GM21381 (cell line): ENCODE measurements around the gene SLC9A7.
"Not testable (repeated sequence)": the region's sequence is repeated elsewhere in the genome, so short reads cannot be mapped to it uniquely, and the experiment has no call there.

Experiments used
- ATAC-seq: cut with Tn5 transposase; IDR thresholded peaks from one replicate; pipeline ENCODE4 v1.9.1; 2021; ENCODE audit warnings: mild to moderate bottlenecking, moderate library complexity; ENCODE audit not compliant: unreplicated experiment

SLC9A7 gene

GRCh38 chrX:46754586-46755061 lies 4.3 kb downstream of the SLC9A7 start:
- ATAC-seq = no peak

- ATAC-seq = no peak
Observed at GRCh38 chrX:46754036-46754435, 4.9 kb downstream of the SLC9A7 start.

DNA sequence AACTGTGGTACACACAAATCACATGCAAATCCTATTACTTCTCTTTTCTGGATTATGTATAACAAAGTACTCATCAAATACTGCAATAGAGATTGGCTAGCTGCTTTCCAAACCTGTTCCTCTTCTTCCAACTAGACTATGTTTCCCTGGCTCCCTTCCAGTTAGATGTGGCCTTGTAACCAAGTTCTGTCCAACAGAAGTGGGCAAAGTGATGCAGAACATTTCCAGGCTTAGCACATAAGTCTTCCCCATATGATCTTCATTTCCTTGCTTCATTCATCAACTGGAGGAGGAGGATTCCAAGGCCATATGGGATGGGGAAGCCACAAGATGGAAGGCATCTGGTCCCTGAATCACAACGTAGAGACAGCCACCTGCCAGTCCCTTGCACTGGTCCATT lies 8.0 kb downstream of the SLC9A7 start:
- no peak for ATAC-seq

GRCh38 chrX:46744009-46744408 lies 14.9 kb downstream of the SLC9A7 start:
- ATAC-seq = no peak

DNA sequence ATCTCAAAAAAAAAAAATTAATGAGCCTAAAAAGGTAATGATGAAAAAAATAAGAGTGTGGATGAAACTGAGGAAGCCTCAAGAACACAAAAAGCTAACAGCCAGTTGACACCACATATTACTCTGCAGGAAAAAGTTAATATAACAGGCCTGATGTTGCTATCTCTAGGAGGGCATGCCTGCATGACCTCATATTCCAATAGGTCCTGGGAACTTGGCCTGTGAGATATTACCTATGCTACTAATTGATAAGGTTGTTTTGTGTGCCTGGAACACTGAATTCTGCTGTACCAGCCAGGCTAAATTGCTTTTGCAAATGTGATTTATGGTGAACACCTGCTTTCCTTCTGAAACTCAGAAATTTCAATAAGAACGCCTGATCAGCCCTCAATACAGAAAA lies 15.9 kb downstream of the SLC9A7 start:
- ATAC-seq = no peak

DNA sequence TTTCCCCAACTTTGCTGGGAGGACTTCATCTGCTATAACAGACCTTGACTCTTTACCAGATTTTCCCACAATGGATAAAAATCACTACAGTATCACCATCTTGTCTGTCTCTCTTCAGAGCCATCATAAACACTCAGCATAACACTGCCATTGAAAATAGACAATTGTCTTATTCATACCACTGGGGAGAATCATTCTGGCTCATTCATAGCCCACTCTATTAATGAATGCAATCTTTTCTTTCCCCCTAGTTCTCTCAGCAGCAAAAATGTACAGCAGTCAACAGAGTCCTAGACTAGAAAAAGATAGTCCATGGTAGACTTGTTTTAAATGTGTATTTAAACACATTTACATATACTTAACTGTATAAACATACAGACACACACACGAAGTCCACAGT lies 19.2 kb downstream of the SLC9A7 start:
- no peak for ATAC-seq

- no peak for ATAC-seq
Observed at GRCh38 chrX:46737462-46737861, 21.5 kb downstream of the SLC9A7 start.

DNA sequence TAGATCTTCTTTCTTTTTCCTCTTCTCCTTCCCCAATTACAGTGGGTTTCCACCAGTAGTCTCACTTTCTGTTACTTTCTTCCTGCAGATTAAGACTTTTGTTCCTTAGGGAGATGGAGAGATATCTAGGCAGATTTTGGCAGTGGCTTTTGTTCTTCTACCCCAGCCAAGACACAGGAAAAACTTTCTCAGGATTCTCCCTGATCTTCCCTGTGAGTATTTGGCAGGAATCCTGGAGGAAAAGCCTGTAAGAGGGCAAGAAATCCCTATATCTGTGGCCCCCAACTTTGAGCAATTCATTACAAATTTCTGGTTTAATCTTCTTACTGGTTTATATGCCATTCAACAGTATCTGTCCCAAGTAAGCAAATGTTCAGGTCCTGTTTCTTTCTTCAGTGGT lies 21.9 kb downstream of the SLC9A7 start:
- no peak for ATAC-seq

DNA sequence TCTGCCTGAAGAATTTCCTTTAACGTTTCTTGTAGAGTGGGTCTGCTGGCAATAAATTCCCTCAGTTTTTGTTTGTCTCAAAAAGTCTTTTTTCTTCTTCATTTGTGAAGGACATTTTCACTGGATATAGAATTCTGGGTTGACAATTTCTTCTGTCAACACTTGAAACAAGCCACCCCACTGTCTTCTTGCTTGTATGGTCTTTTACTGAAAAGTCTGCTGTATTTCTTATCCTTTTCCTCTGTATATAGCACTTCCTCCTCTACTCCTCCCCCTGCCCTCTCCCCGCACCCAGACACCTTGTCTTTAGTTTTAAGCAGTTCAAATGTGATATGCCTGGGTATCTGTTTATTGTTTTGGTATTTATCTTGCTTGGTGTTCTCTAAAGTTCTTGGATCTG lies 23.3 kb downstream of the SLC9A7 start:
- ATAC-seq = no peak

GRCh38 chrX:46733226-46733625 lies 25.7 kb downstream of the SLC9A7 start:
- ATAC-seq = no peak

DNA sequence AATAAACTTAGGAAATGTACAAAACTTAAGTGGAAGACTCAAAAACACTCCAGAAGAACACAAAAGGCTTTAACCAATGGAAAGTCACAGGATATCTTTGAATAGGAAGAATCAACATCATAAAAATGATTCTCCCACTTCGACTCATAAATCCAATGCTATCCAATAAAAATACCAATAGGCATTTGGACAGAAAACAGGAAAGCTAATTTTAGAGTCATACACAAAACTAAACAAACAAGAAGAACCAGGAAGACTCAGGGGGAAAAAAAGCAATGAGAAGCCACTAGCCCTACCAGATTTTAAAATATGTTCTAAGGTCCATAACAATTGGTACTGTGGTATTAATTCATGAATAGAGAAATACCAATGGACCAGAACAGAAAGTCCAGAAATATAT lies 28.2 kb downstream of the SLC9A7 start:
- ATAC-seq = no peak

DNA sequence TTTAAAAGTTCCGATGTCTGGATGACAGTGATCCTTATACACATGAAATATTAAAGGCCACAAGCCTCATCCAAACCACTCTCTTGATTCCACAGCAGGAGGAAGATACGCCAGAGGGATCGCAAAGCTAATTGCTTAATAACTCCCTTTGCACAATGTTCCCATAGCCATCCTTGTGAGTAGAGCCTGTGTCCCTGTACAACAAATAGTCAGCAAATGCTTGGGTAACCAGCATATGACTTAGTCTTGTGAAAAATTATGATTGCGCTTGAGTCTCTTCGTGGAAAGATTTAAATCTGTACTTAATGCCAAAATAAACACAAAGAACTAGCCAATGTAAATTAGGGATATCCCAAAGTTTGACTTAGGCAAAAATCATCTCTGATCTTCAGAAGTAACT lies 31.5 kb downstream of the SLC9A7 start:
- no peak for ATAC-seq

DNA sequence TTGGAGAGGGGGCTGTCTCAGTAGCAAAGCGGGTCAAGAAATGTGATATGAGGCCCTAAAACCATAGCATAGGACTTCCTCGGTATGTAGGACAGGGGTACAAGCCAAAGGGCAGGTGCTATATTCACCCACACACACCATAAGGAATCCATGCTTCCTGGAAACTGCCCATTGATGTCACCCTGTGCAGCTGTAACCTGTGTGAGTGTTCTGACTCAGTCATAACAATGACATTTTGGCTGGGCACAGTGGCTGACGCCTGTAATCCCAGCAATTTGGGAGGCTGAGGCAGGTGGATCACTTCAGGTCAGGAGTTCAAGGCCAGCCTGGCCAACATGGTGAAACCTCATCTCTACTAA lies 35.4 kb downstream of the SLC9A7 start:
- not testable (repeated sequence) for ATAC-seq

GRCh38 chrX:46722742-46723568 lies 36.0 kb downstream of the SLC9A7 start:
- ATAC-seq = no peak

- ATAC-seq = no peak
Observed at GRCh38 chrX:46716796-46717195, 42.1 kb downstream of the SLC9A7 start.

DNA sequence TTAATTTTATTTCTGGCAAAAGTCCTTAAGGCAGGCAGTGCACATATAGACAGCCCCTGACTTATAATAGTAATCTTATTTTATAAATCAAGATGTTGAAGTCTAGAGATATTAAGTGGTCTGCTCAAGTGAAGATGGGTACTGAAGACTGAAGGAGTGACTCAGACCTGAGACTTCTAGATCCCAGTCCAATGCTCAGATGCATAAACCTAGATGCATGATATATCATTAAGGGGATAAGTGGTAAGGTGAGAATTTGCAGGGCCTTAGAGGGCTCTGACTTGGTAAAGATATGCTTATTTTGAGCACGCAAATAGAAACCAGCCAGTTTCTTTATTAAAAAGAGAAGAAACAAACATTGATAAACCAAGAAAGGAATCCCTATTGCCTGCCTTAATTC lies 42.9 kb downstream of the SLC9A7 start:
- no peak for ATAC-seq

DNA sequence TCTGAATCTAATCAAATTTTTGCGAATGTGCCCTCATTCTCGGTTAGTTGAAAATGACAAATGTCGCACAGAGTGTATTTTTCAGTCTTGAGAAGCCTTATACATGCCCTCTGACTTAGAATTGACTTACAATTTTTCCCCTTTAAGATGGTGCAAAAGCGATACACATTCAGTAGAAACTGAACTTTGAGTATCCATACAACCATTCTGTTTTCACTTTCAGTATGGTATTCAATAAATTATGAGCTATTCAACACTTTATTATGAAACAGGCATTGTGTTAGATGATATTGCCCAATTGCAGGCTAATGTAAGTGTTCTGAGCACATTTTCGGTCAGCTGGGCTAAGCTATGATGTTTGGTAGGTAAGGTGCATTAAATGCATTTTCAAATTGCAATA lies 43.4 kb downstream of the SLC9A7 start:
- no peak for ATAC-seq

DNA sequence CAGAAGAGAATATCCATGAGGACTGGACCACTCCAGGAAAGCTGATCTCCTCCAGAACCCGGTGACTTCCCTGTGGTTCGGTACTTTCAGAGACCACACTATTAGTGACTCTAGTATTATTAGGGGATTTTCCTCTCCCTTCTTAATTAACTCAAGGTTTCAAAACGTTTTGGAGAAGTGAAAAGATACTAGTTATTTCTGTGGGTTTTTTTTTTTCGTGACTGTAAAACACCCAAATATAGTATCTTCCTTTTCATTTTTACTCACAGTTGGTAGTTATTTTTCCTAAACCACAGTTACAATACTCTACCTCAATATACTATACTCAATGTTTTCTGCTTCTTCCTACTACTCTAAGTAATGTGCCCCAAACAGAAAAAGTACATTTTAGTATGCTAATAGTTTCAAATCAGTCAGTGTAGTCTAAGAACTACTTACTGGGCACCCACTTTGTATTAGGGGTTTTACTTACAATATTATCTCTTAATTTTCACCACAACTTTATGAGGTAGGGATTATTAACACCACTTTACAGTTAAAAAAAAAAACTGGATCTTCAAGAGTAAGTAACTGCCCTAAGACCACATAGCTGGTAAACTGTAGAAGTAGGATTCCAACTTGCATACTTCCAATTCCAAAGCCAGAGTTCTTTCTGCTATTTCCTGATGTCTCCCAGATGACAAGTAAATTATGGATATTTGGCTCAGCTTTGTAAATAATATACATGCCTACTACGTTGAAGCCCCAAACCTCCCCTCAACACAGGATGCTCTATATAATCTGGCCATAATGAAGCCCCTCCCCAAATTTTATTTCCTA lies 45.0 kb downstream of the SLC9A7 start:
- ATAC-seq = peak; percentile 54

- ATAC-seq = no peak
Observed at GRCh38 chrX:46712764-46713163, 46.2 kb downstream of the SLC9A7 start.

GRCh38 chrX:46710927-46711623 lies 47.8 kb downstream of the SLC9A7 start:
- no peak for ATAC-seq

- no peak for ATAC-seq
Observed at GRCh38 chrX:46710425-46710824, 48.5 kb downstream of the SLC9A7 start.
